Colonic mucosa (tissue), 4 donors: ENCODE measurements around the gene CELSR3. TPM values are rescaled to one million over a fixed set of nuclear protein-coding genes. Genes with fewer than 3 reads are reported as not detected.

Experiments used
- DNase-seq: peaks from one replicate; pipeline ENCODE4 v3.0.0-alpha.2; 2020
- H3K27ac ChIP-seq: fragments of 200-600 bp; one replicate; pipeline ENCODE4 v1.8.0; 2021
- H3K27me3 ChIP-seq: fragments of 200-600 bp; one replicate; pipeline ENCODE4 v1.8.0; 2021
- H3K36me3 ChIP-seq: fragments of 200-600 bp; one replicate; pipeline ENCODE4 v1.8.0; 2021
- H3K4me1 ChIP-seq: fragments of 200-600 bp; one replicate; pipeline ENCODE4 v1.8.0; 2021; ENCODE audit warnings: mild to moderate bottlenecking
- H3K4me3 ChIP-seq: fragments of 200-600 bp; one replicate; pipeline ENCODE4 v1.8.0; 2021
- H3K9ac ChIP-seq, 2 donors: one replicate each; pipeline ENCODE4 v1.7.0; 2013; ENCODE audit warnings: control low read depth in 2 of 2, low read depth in 2 of 2, low read length in 2 of 2
- H3K9me3 ChIP-seq: fragments of 200-600 bp; one replicate; pipeline ENCODE4 v1.8.0; 2021
- intact Hi-C: fragments of 100-400 bp; cut with DNase I; formaldehyde crosslinking; loops from one replicate; pipeline ENCODE4 v1.14.1; 2022
- total RNA-seq, 2 donors: library from RNA; stranded (reverse); fragmentation: NEBNext Ultra II Directional in 1 of 2; extraction: Animal tissue kit (Norgen Biotek cat#: 25700) in 1 of 2; gene quantifications; one replicate each; pipeline ENCODE4 v1.2.1, GENCODE V29; 2021
- TF ChIP-seq, protein P1 (sequence below): fragments of 200-600 bp; IDR thresholded peaks from one replicate; pipeline ENCODE4 v1.8.0; 2022; ENCODE audit warnings: antibody characterized with exemption, mild to moderate bottlenecking
- donor health status: healthy.
- donor health status: DM: no; HTN: no; CAD: no.
- donor health status: DM: no; HTN: no; CAD: no.

CELSR3 gene
- total RNA-seq, 2 donors from 2014 or later = 1.3 to 2.0 TPM

DNA sequence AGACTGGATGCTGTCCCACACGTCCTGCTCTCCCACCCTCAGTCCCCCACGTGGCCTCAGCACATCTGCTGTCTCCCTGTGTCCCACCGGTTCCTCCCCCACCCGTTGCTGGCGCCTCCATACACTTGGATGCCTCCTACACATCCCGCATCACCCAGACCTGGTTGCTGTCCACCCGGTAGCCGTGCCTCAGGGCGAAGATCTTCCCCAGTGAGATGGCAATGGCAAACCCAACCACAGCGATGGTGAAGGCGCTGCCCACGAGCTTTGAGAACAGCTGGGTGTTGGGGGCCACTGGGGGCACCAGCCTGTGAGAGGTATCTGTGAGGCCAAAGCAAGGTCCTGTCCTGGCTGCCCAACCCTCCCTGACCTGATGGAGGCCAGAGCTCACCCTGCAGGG, 31.9 kb downstream of the CELSR3 start:
- peaks cover 12% of the 10 kb centered on the region for H3K36me3 ChIP-seq
- H3K27ac ChIP-seq = no peak overlapping the region
- TF ChIP-seq, protein P1, sequence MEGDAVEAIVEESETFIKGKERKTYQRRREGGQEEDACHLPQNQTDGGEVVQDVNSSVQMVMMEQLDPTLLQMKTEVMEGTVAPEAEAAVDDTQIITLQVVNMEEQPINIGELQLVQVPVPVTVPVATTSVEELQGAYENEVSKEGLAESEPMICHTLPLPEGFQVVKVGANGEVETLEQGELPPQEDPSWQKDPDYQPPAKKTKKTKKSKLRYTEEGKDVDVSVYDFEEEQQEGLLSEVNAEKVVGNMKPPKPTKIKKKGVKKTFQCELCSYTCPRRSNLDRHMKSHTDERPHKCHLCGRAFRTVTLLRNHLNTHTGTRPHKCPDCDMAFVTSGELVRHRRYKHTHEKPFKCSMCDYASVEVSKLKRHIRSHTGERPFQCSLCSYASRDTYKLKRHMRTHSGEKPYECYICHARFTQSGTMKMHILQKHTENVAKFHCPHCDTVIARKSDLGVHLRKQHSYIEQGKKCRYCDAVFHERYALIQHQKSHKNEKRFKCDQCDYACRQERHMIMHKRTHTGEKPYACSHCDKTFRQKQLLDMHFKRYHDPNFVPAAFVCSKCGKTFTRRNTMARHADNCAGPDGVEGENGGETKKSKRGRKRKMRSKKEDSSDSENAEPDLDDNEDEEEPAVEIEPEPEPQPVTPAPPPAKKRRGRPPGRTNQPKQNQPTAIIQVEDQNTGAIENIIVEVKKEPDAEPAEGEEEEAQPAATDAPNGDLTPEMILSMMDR = no peak
- no peak for DNase-seq
- no peak overlapping the region for H3K4me3 ChIP-seq
- no peak overlapping the region for H3K9ac ChIP-seq
- H3K4me1 ChIP-seq = peaks cover 4% of the 10 kb centered on the region
- no peaks in the 10 kb centered on the region for H3K9me3 ChIP-seq
- no peaks in the 10 kb centered on the region for H3K27me3 ChIP-seq
- intact Hi-C loops = loop anchor here (10.0 kb wide), 1 partner anchor 166 kb away; a partner anchor contains a TSS

DNA sequence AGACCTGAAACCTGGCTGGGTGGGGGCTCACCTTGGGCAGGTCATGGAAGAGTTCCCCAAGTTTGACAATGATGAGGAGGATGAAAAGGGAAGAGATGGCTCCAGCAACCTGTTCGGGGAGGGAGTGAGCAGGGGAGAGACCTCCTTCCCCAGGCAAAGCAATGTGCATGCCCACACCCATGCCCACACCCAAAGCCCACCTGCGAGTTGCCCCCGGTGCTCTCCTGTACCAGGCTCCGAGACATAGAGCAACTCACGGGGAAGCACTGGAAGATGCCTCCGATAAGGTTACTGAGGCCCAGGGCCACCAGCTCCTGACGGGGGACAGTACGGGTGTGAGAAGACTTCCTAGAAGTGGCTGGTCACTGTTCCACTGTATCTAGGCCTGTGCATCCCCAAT, 32.3 kb downstream of the CELSR3 start:
- no peak overlapping the region for H3K9ac ChIP-seq
- H3K4me3 ChIP-seq = no peak overlapping the region
- no peak overlapping the region for H3K27ac ChIP-seq
- no peaks in the 10 kb centered on the region for H3K9me3 ChIP-seq
- peaks cover 12% of the 10 kb centered on the region for H3K36me3 ChIP-seq
- intact Hi-C loops = loop anchor here (10.0 kb wide), 1 partner anchor 166 kb away; a partner anchor contains a TSS
- no peaks in the 10 kb centered on the region for H3K27me3 ChIP-seq
- H3K4me1 ChIP-seq = peaks cover 4% of the 10 kb centered on the region
- TF ChIP-seq, protein P1 = no peak
- DNase-seq = no peak

DNA sequence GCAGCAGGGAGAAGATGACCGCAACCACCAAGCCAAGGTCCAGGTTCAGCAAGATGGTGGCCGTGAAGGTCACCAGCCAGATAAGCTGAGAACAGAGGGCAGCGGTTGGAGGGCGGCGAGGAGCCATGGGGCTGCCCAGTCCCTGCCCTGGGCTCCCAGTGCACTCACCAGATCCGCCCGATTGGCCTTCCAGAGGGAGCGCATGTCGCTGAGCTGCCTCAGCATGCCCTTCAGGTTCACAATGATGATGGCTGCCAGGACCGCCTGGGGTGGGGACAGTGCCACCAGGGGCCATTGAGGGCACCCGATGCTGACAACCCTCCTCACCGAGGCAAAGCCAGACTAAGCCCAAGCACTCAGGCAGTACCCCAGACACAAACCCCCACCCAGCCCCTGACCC, 32.8 kb downstream of the CELSR3 start:
- intact Hi-C loops = loop anchor here (10.0 kb wide), 1 partner anchor 165 kb away; a partner anchor contains a TSS
- H3K4me1 ChIP-seq = peaks cover 4% of the 10 kb centered on the region

DNA sequence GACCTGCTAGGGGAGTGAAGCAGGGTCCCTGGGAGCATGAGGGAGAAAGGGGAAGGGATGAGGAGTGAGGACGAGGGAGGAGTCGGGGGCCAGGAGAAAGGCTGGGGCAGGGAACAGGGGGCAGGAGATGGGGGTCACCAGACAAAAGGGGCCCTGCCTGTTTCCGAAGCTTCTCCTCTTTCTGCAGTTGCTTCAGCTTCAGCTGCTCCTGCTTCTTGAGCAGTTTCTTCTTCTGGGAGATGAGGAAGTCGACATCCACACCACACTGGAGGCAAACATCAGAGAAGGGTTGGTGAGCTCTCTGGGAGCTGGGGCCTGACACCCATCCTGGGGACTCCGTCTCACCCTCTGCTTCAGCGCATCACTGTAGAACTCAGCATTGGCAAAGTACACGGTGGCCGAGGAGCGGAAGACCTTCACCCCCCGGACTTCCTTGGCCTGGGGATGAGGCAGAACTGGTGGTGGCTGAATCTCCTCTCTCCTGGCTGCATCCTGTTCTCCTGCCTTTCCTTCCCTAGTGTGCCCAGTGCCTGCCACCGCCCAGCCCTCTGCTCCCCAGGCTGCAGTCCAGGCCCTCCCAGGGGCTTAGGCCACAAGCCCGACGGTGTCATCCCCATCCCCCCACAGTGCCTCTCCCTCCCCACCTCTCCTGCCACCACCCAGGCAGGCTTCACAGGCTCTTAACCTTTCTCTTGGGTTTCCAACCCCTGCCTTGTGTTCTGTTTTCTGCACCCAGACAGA, 34.2 kb downstream of the CELSR3 start:
- H3K27me3 ChIP-seq = no peaks in the 10 kb centered on the region
- TF ChIP-seq, protein P1 = no peak
- no peak overlapping the region for H3K27ac ChIP-seq
- no peak overlapping the region for H3K4me3 ChIP-seq
- DNase-seq = no peak
- no peaks in the 10 kb centered on the region for H3K9me3 ChIP-seq
- H3K4me1 ChIP-seq = peaks cover 5% of the 10 kb centered on the region
- intact Hi-C loops = no loop called here
- H3K36me3 ChIP-seq = peaks cover 11% of the 10 kb centered on the region
- no peak overlapping the region for H3K9ac ChIP-seq

More for the DNA sequence above, 32.8 kb downstream of the CELSR3 start:
- Histone ChIP-seq H3K27ac (no peak overlapping the region), H3K4me3 (no peak overlapping the region), H3K9ac (no peak overlapping the region), H3K27me3 (no peaks in the 10 kb centered on the region), H3K36me3 (peaks cover 12% of the 10 kb centered on the region), H3K9me3 (no peaks in the 10 kb centered on the region)
- DNase-seq = no peak
- TF ChIP-seq, protein P1 = no peak

DNA sequence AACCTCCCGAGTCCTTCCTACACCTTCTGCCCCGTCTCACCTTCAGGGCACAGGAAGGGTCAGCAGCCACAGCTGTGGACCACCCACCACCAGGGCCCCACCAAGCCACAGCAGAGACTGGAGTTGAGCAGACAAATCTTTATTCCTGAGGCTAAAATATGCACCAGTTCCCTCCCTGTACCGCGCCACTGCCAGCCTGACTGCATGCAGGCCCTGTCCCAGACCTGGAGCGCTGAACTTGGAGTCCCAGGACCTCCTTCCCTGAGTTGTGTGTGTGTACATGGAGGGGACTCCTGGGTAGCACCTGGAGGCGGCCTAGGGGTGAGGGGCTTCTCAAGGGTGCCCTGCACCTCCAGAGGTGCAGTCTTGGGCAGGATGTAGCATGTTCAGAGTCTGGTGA, 37.1 kb downstream of the CELSR3 start:
- H3K9ac ChIP-seq = no peak overlapping the region
- H3K27ac ChIP-seq = no peak overlapping the region
- peaks cover 5% of the 10 kb centered on the region for H3K4me1 ChIP-seq
- TF ChIP-seq, protein P1 = no peak
- no peaks in the 10 kb centered on the region for H3K27me3 ChIP-seq
- H3K36me3 ChIP-seq = peaks cover 6% of the 10 kb centered on the region
- intact Hi-C loops = no loop called here
- no peak overlapping the region for H3K4me3 ChIP-seq
- H3K9me3 ChIP-seq = no peaks in the 10 kb centered on the region
- no peak for DNase-seq
